WTC11 (cell line): ENCODE results near the gene CPT1B. TPM values are rescaled to one million over a fixed set of nuclear protein-coding genes. Genes with fewer than 3 reads are reported as not detected.

Source experiments
- ATAC-seq: fragments of 200-7000 bp; cut with Tn5 transposase; 2 replicates; pipeline ENCODE4 v1.10.0; 2021; ENCODE audit warnings: mild to moderate bottlenecking, moderate library complexity
- CTCF ChIA-PET: fragments of 300-600 bp; sonication (Branson Sonifier 250); formaldehyde crosslinking; loops from one replicate; lab custom pipeline; 2021; ENCODE audit warnings: antibody characterized with exemption; lab: Charles Lee
- POLR2A ChIA-PET: fragments of 350-600 bp; sonication (Branson Sonifier 250); formaldehyde crosslinking; loops from one replicate; lab custom pipeline; 2021; ENCODE audit warnings: antibody characterized with exemption; lab: Charles Lee
- DNase-seq: peaks from one replicate; pipeline ENCODE4 v3.0.0; 2021; ENCODE audit warnings: low spot score
- H3K27ac Mint-ChIP-seq: 2 replicates; pipeline ENCODE4 v1.8.0; 2021; ENCODE audit warnings: mixed read lengths
- H3K27me3 Mint-ChIP-seq: 2 replicates; pipeline ENCODE4 v1.8.0; 2021; ENCODE audit warnings: low read depth, mild to moderate bottlenecking, moderate library complexity, mixed read lengths
- H3K36me3 Mint-ChIP-seq: 2 replicates; pipeline ENCODE4 v1.8.0; 2021; ENCODE audit warnings: mixed read lengths
- H3K4me1 Mint-ChIP-seq: 2 replicates; pipeline ENCODE4 v1.8.0; 2022; ENCODE audit warnings: mixed read lengths
- H3K4me3 Mint-ChIP-seq: 2 replicates; pipeline ENCODE4 v1.8.0; 2021; ENCODE audit warnings: mild to moderate bottlenecking, moderate library complexity, mixed read lengths
- H3K9me3 Mint-ChIP-seq: 2 replicates; pipeline ENCODE4 v1.8.0; 2021; ENCODE audit warnings: mixed read lengths
- ATF1 ChIP-seq: sonication (generic); formaldehyde crosslinking; IDR thresholded peaks from 2 replicates; pipeline ENCODE4 v1.8.1; 2023; ENCODE audit warnings: mild to moderate bottlenecking, moderate library complexity, missing genetic modification reagents
- ATF3 ChIP-seq: sonication (generic); formaldehyde crosslinking; conservative IDR thresholded peaks from 2 replicates; pipeline ENCODE4 v1.8.1; 2022; ENCODE audit warnings: mild to moderate bottlenecking, missing genetic modification reagents
- CBFB ChIP-seq: sonication (generic); formaldehyde crosslinking; IDR thresholded peaks from 2 replicates; pipeline ENCODE4 v1.8.1; 2022; ENCODE audit warnings: mild to moderate bottlenecking, low read depth, missing genetic modification reagents
- ETV6 ChIP-seq: sonication (generic); formaldehyde crosslinking; IDR thresholded peaks from 2 replicates; pipeline ENCODE4 v1.8.1; 2022; ENCODE audit warnings: mild to moderate bottlenecking, missing genetic modification reagents
- FOXK1 ChIP-seq: sonication (generic); formaldehyde crosslinking; IDR thresholded peaks from 2 replicates; pipeline ENCODE4 v1.8.0; 2022; ENCODE audit warnings: mild to moderate bottlenecking, moderate library complexity, missing genetic modification reagents
- HMGXB4 ChIP-seq: sonication (generic); formaldehyde crosslinking; IDR thresholded peaks from 2 replicates; pipeline ENCODE4 v1.8.1; 2023; ENCODE audit warnings: mild to moderate bottlenecking, moderate library complexity, missing genetic modification reagents
- IRF1 ChIP-seq: sonication (generic); formaldehyde crosslinking; IDR thresholded peaks from 2 replicates; pipeline ENCODE4 v1.8.0; 2023; ENCODE audit warnings: missing genetic modification reagents
- IRF2 ChIP-seq: sonication (generic); formaldehyde crosslinking; IDR thresholded peaks from 2 replicates; pipeline ENCODE4 v1.8.0; 2022; ENCODE audit warnings: low read depth, missing genetic modification reagents, borderline replicate concordance
- NFATC4 ChIP-seq: fragments of 250-450 bp; sonication (Bioruptor Pico); IDR thresholded peaks from 2 replicates; pipeline ENCODE4 v1.9.0; 2021; ENCODE audit warnings: mild to moderate bottlenecking
- NR2C2 ChIP-seq: sonication (generic); formaldehyde crosslinking; IDR thresholded peaks from 2 replicates; pipeline ENCODE4 v1.8.0; 2022; ENCODE audit warnings: mild to moderate bottlenecking, missing genetic modification reagents
- NR3C1 ChIP-seq: sonication (generic); formaldehyde crosslinking; conservative IDR thresholded peaks from 2 replicates; pipeline ENCODE4 v1.8.1; 2023; ENCODE audit warnings: low read depth, mild to moderate bottlenecking, missing genetic modification reagents
- PRDM15 ChIP-seq: sonication (generic); formaldehyde crosslinking; IDR thresholded peaks from 2 replicates; pipeline ENCODE4 v1.8.0; 2022; ENCODE audit warnings: missing genetic modification reagents
- RELA ChIP-seq: sonication (generic); formaldehyde crosslinking; IDR thresholded peaks from 2 replicates; pipeline ENCODE4 v1.8.1; 2022; ENCODE audit warnings: missing genetic modification reagents, mild to moderate bottlenecking, borderline replicate concordance
- RORB ChIP-seq: fragments of 250-450 bp; sonication (Bioruptor Pico); IDR thresholded peaks from 2 replicates; pipeline ENCODE4 v1.9.0; 2021; ENCODE audit warnings: mild to moderate bottlenecking
- SP1 ChIP-seq: sonication (generic); formaldehyde crosslinking; conservative IDR thresholded peaks from 2 replicates; pipeline ENCODE4 v1.8.1; 2022; ENCODE audit warnings: missing genetic modification reagents
- ZNF121 ChIP-seq: sonication (generic); formaldehyde crosslinking; IDR thresholded peaks from 2 replicates; pipeline ENCODE4 v1.8.0; 2023; ENCODE audit warnings: missing genetic modification reagents
- ZNF232 ChIP-seq: sonication (generic); formaldehyde crosslinking; IDR thresholded peaks from 2 replicates; pipeline ENCODE4 v1.8.0; 2022; ENCODE audit warnings: mild to moderate bottlenecking, missing genetic modification reagents
- ZNF512 ChIP-seq: sonication (generic); formaldehyde crosslinking; IDR thresholded peaks from 2 replicates; pipeline ENCODE4 v1.8.1; 2022; ENCODE audit warnings: missing genetic modification reagents, borderline replicate concordance
- total RNA-seq: library from RNA; stranded (reverse); gene quantifications from 3 replicates; pipeline ENCODE4 v1.2.3, GENCODE V29; 2021
- TF ChIP-seq, protein P1 (sequence below): sonication (generic); formaldehyde crosslinking; IDR thresholded peaks from 2 replicates; pipeline ENCODE4 v1.8.0; 2022; ENCODE audit warnings: mild to moderate bottlenecking, missing genetic modification reagents
- TF ChIP-seq, protein P2 (sequence below): sonication (generic); formaldehyde crosslinking; IDR thresholded peaks from 2 replicates; pipeline ENCODE4 v1.8.0; 2022; ENCODE audit warnings: mild to moderate bottlenecking, missing genetic modification reagents
- TF ChIP-seq, protein P3 (sequence below): sonication (generic); formaldehyde crosslinking; IDR thresholded peaks from 2 replicates; pipeline ENCODE4 v1.8.1; 2023; ENCODE audit warnings: mild to moderate bottlenecking, missing genetic modification reagents
- TF ChIP-seq, protein P4 (sequence below): sonication (generic); formaldehyde crosslinking; IDR thresholded peaks from 2 replicates; pipeline ENCODE4 v1.8.1; 2022; ENCODE audit warnings: low read depth, mild to moderate bottlenecking, moderate library complexity, missing genetic modification reagents, borderline replicate concordance

CPT1B gene
- total RNA-seq, 1 experiment from 2014 or later, result 33.7 TPM

DNA sequence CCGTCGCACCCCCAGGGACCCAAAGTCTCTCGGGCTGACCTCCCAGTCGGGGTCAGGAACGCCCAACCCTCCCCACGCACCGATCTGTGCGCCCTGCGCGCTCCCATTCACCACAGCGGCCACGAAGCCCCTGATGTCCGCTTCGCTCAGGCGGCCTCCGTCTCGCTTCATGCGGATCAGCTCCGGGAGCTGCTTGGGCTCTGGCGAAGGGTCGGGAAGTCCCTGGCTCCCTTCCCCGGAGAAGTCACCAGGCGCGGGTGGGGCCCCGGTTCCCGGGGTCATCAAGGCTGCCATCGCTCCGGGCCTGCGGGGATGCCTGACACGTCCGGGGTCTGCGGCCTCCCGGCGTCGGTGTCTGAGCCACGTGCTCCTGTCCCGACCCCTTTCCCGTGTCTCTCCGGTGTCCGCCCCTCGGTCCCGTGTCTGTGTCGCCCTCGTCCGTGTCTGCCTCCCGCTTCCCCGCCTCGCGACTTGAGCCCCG lies 48.8 kb downstream of the CPT1B start:
- ChIA-PET POLR2A (no interaction called here), CTCF (interaction anchor here (1.6 to 2.4 kb wide), 2 partner anchors 34 to 171 kb away, joined by 6 to 9 read pairs; partner anchors contain the start of gene SYCE3)
- Mint-ChIP-seq H3K36me3 (no peaks in the 10 kb centered on the region), H3K27me3 (peaks cover 78% of the 10 kb centered on the region), H3K4me1 (peaks cover 19% of the 10 kb centered on the region), H3K9me3 (no peaks in the 10 kb centered on the region), H3K27ac (no peak overlapping the region), H3K4me3 (peak overlapping the region; percentile 10; the same call in 1 of the 2 replicates)
- DNase-seq (no peak), ATAC-seq (no peak)
- TF ChIP-seq NR3C1 (CRISPR knock-in tag), result no peak
- TF ChIP-seq, protein P1, sequence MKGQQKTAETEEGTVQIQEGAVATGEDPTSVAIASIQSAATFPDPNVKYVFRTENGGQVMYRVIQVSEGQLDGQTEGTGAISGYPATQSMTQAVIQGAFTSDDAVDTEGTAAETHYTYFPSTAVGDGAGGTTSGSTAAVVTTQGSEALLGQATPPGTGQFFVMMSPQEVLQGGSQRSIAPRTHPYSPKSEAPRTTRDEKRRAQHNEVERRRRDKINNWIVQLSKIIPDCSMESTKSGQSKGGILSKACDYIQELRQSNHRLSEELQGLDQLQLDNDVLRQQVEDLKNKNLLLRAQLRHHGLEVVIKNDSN (CRISPR knock-in tag), result 0 out of 2 replicates have a peak, but pooled peaks have one; percentile 45
- no peak for TF ChIP-seq PRDM15 (CRISPR knock-in tag)
- TF ChIP-seq HMGXB4 (CRISPR knock-in tag), result peak; percentile 53; the same call in 1 of the 2 replicates
- TF ChIP-seq NR2C2 (CRISPR knock-in tag), result 0 out of 2 replicates have a peak, but pooled peaks have one; percentile 2
- TF ChIP-seq ZNF232 (CRISPR knock-in tag), result 0 out of 2 replicates have a peak, but pooled peaks have one; percentile 30
- TF ChIP-seq FOXK1 (CRISPR knock-in tag), result no peak
- no peak for TF ChIP-seq ETV6
- TF ChIP-seq RORB (CRISPR knock-in tag), result no peak
- TF ChIP-seq CBFB, result 0 out of 2 replicates have a peak, but pooled peaks have one; percentile 36

GRCh38 chr22:50528682-50529415 lies 49.4 kb downstream of the CPT1B start:
- POLR2A ChIA-PET, result interaction anchor here (0.5 kb wide), 1 partner anchor 32 kb away, joined by 4 read pairs; no protein-coding TSS in a partner anchor
- Mint-ChIP-seq H3K4me3 (no peak overlapping the region), H3K27ac (no peak overlapping the region), H3K9me3 (no peaks in the 10 kb centered on the region), H3K36me3 (no peaks in the 10 kb centered on the region), H3K27me3 (peaks cover 71% of the 10 kb centered on the region), H3K4me1 (peaks cover 18% of the 10 kb centered on the region)
- CTCF ChIA-PET, result interaction anchor here (1.6 to 2.4 kb wide), 2 partner anchors 34 to 171 kb away, joined by 6 to 9 read pairs; partner anchors contain the start of gene SYCE3
- ATAC-seq (no peak), DNase-seq (no peak)
- TF ChIP-seq, protein P2, sequence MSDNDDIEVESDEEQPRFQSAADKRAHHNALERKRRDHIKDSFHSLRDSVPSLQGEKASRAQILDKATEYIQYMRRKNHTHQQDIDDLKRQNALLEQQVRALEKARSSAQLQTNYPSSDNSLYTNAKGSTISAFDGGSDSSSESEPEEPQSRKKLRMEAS (CRISPR knock-in tag), result 0 out of 2 replicates have a peak, but pooled peaks have one; percentile 37
- TF ChIP-seq FOXK1 (CRISPR knock-in tag) (no peak), SP1 (CRISPR knock-in tag) (no peak), IRF2 (CRISPR knock-in tag) (no peak), ZNF121 (CRISPR knock-in tag) (no peak), ZNF512 (no peak), RELA (no peak), NFATC4 (no peak), ATF1 (no peak), IRF1 (CRISPR knock-in tag) (no peak), ATF3 (CRISPR knock-in tag) (no peak)
- TF ChIP-seq, protein P3, sequence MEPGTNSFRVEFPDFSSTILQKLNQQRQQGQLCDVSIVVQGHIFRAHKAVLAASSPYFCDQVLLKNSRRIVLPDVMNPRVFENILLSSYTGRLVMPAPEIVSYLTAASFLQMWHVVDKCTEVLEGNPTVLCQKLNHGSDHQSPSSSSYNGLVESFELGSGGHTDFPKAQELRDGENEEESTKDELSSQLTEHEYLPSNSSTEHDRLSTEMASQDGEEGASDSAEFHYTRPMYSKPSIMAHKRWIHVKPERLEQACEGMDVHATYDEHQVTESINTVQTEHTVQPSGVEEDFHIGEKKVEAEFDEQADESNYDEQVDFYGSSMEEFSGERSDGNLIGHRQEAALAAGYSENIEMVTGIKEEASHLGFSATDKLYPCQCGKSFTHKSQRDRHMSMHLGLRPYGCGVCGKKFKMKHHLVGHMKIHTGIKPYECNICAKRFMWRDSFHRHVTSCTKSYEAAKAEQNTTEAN (CRISPR knock-in tag), result no peak
- TF ChIP-seq, protein P4, sequence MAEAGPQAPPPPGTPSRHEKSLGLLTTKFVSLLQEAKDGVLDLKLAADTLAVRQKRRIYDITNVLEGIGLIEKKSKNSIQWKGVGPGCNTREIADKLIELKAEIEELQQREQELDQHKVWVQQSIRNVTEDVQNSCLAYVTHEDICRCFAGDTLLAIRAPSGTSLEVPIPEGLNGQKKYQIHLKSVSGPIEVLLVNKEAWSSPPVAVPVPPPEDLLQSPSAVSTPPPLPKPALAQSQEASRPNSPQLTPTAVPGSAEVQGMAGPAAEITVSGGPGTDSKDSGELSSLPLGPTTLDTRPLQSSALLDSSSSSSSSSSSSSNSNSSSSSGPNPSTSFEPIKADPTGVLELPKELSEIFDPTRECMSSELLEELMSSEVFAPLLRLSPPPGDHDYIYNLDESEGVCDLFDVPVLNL (CRISPR knock-in tag), result no peak
